HG03108 (cell line): ENCODE results near the gene NCMAP.
"Not testable (repeated sequence)": the region's sequence is repeated elsewhere in the genome, so short reads cannot be mapped to it uniquely, and the experiment has no call there.

Source experiments
- ATAC-seq: cut with Tn5 transposase; IDR thresholded peaks from one replicate; pipeline ENCODE4 v1.9.1; 2021; ENCODE audit warnings: moderate library complexity; ENCODE audit not compliant: unreplicated experiment

Gene NCMAP

GRCh38 chr1:24541711-24542346 is 14.1 kb upstream of the NCMAP start:
- no peak for ATAC-seq

- no peak for ATAC-seq
Measured at GRCh38 chr1:24544239-24544638, 11.6 kb upstream of the NCMAP start.

- no peak for ATAC-seq
Measured at GRCh38 chr1:24545662-24546061, 10.2 kb upstream of the NCMAP start.

GRCh38 chr1:24547195-24547594 is 8.7 kb upstream of the NCMAP start:
- no peak for ATAC-seq

- ATAC-seq: no peak
Measured at GRCh38 chr1:24548070-24548469, 7.8 kb upstream of the NCMAP start.

GRCh38 chr1:24549210-24549609 is 6.7 kb upstream of the NCMAP start:
- not testable (repeated sequence) for ATAC-seq

- ATAC-seq: no peak
Measured at GRCh38 chr1:24551290-24551959, 4.5 kb upstream of the NCMAP start.

GRCh38 chr1:24551960-24552571 is 3.8 kb upstream of the NCMAP start:
- ATAC-seq: no peak

- no peak for ATAC-seq
Measured at GRCh38 chr1:24553931-24554330, 2.0 kb upstream of the NCMAP start.

- no peak for ATAC-seq
Measured at GRCh38 chr1:24554714-24555113, 1.2 kb upstream of the NCMAP start.

GRCh38 chr1:24556414-24556795 is 518 bp downstream of the NCMAP start:
- no peak for ATAC-seq

GRCh38 chr1:24557220-24557619 is 1.3 kb downstream of the NCMAP start:
- ATAC-seq: no peak

GRCh38 chr1:24557711-24558131 is 1.8 kb downstream of the NCMAP start:
- ATAC-seq: no peak

- ATAC-seq: no peak
Measured at GRCh38 chr1:24558455-24558854, 2.6 kb downstream of the NCMAP start.

- no peak for ATAC-seq
Measured at GRCh38 chr1:24558902-24559791, 3.3 kb downstream of the NCMAP start.

GRCh38 chr1:24560361-24560760 is 4.5 kb downstream of the NCMAP start:
- ATAC-seq: no peak

GRCh38 chr1:24562625-24563024 is 6.7 kb downstream of the NCMAP start:
- ATAC-seq: no peak

GRCh38 chr1:24564695-24565094 is 8.8 kb downstream of the NCMAP start:
- ATAC-seq: no peak

GRCh38 chr1:24566236-24566867 is 10.5 kb downstream of the NCMAP start:
- ATAC-seq: no peak

GRCh38 chr1:24567792-24568388 is 12.0 kb downstream of the NCMAP start:
- no peak for ATAC-seq

GRCh38 chr1:24568475-24568874 is 12.6 kb downstream of the NCMAP start:
- ATAC-seq: no peak
